ENCODE measurements around the gene KLHL28.

DNA sequence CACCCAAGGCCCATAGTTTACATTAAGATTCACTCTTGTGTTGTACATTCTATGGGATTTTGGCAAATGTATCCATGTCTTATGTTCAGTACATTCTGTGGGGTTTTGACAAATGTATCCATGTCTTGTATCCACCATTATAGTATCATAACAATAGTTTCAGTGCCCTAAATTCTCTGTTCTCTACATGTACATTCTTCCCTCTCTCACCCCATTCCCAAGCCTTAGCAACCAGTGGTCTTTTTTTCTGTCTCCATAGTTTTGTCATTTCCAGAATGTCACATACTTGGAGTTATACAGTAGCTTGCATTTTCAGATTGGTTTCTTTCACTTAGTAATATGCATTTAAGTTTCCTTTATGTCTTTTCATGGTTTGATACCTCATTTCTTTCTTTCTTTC is 7.0 kb upstream of the KLHL28 start:
- TF ChIP-seq, protein P1, sequence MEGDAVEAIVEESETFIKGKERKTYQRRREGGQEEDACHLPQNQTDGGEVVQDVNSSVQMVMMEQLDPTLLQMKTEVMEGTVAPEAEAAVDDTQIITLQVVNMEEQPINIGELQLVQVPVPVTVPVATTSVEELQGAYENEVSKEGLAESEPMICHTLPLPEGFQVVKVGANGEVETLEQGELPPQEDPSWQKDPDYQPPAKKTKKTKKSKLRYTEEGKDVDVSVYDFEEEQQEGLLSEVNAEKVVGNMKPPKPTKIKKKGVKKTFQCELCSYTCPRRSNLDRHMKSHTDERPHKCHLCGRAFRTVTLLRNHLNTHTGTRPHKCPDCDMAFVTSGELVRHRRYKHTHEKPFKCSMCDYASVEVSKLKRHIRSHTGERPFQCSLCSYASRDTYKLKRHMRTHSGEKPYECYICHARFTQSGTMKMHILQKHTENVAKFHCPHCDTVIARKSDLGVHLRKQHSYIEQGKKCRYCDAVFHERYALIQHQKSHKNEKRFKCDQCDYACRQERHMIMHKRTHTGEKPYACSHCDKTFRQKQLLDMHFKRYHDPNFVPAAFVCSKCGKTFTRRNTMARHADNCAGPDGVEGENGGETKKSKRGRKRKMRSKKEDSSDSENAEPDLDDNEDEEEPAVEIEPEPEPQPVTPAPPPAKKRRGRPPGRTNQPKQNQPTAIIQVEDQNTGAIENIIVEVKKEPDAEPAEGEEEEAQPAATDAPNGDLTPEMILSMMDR (IDR thresholded peaks at IDR 0.05) = no peak
- TF ChIP-seq POLR2AphosphoS5 (IDR thresholded peaks at IDR 0.05) (no peak), POLR2A (IDR thresholded peaks at IDR 0.05) (no peak)
